ENCODE results near the gene TUBB3.

DNA sequence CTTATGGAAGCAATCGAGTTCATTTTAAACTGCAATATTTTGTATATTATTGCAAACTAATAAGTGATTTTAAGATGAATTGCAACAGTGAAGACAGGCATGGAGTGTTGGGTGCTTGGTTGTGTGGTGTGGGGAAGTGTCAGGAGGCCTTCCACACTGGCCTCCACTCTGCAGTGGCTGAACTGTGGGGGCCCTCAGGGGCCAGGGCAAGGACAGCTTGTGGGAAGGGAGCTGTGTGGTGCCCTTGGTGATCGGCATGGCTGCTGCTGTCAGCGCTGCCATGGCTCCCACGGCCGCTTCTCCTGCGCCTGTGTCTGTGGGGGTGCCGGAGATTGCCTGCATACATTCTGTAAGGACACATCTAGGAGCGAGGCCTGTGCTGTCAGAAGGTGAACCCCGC lies 30.5 kb upstream of the TUBB3 start:
- TF ChIP-seq POLR2A (IDR thresholded peaks at IDR 0.05; ENCODE audit: low read depth, low read length): no peak; the same call in 1 of the 2 replicates
- no peak for TF ChIP-seq TAF1 (IDR thresholded peaks at IDR 0.05; ENCODE audit: borderline replicate concordance, low read depth, low read length)

Data from GM12892 (cell line).